NK-92 treated with Interleukin-12 subunit alpha and Interleukin-12 subunit beta, amount 100 ng/mL, for 24 hours (cell line): ENCODE measurements around the gene DNAAF5.

Source experiments
- DNase-seq: peaks from one replicate; lab custom pipeline; 2025; lab: John Stamatoyannopoulos, UW

The DNAAF5 gene

GRCh38 chr7:815284-816216 is 89.1 kb downstream of the DNAAF5 start:
- DNase-seq: no peak

- peak; percentile 93 for DNase-seq
Measured at GRCh38 chr7:816300-816750, 89.8 kb downstream of the DNAAF5 start.

- DNase-seq: no peak
Measured at GRCh38 chr7:816751-817671, 90.5 kb downstream of the DNAAF5 start.

GRCh38 chr7:818031-818699 is 91.7 kb downstream of the DNAAF5 start:
- DNase-seq: no peak

GRCh38 chr7:820341-820740 is 93.8 kb downstream of the DNAAF5 start:
- DNase-seq: no peak

GRCh38 chr7:821688-822087 is 95.2 kb downstream of the DNAAF5 start:
- no peak for DNase-seq

GRCh38 chr7:822692-823276 is 96.3 kb downstream of the DNAAF5 start:
- DNase-seq: no peak

- DNase-seq: no peak
Measured at GRCh38 chr7:823649-824048, 97.2 kb downstream of the DNAAF5 start.

- no peak for DNase-seq
Measured at GRCh38 chr7:824081-824480, 97.6 kb downstream of the DNAAF5 start.

GRCh38 chr7:824664-825063 is 98.2 kb downstream of the DNAAF5 start:
- DNase-seq: no peak

GRCh38 chr7:825386-825785 is 98.9 kb downstream of the DNAAF5 start:
- DNase-seq: no peak

GRCh38 chr7:826230-826917 is 99.9 kb downstream of the DNAAF5 start:
- no peak for DNase-seq

- no peak for DNase-seq
Measured at GRCh38 chr7:828793-829561, 102.5 kb downstream of the DNAAF5 start.

GRCh38 chr7:830069-830468 is 103.6 kb downstream of the DNAAF5 start:
- DNase-seq: no peak

GRCh38 chr7:831596-832166 is 105.2 kb downstream of the DNAAF5 start:
- DNase-seq: no peak

- DNase-seq: no peak
Measured at GRCh38 chr7:832167-832967, 105.9 kb downstream of the DNAAF5 start, which contains the start of gene SUN1. Gene SUN1 (plus strand): TSS chr7:832476. CDS start chr7:832525, 49 bp downstream.

- DNase-seq: no peak
Measured at GRCh38 chr7:832968-833424, 106.5 kb downstream of the DNAAF5 start.

- no peak for DNase-seq
Measured at GRCh38 chr7:833601-834258, 107.2 kb downstream of the DNAAF5 start.
